Measurements from ENCODE around the gene COL10A1.

The COL10A1 gene

DNA sequence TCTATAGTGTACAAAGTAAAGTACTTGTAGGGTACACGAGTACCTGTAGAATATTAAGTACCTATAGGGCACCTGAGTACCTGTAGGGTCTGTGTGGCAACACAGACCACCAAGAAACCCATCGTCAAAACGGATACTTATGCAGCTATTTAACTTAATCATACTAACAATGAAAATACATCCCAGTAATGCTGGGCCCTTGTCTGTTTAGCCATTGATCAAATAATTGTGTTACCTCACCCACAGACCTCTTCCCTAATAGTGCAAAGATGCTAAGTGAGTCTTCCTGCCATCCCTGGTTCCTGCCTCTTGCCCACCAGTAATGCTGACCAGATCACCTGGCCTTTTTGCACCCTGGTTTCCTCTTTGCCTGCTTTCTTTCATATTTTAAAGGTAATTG is 7.5 kb upstream of the COL10A1 start:
- ATAC-seq (ENCODE audit: insufficient read depth, low read depth) (no peak), DNase-seq (no peak)
- no peak overlapping the region for H3K4me3 ChIP-seq (ENCODE audit: low read depth in 1 of 2, low read length in 2 of 2)
- no peak overlapping the region for H3K4me2 ChIP-seq (ENCODE audit: insufficient read depth, low read length)
- no peaks in the 10 kb centered on the region for H3K4me1 ChIP-seq (ENCODE audit: insufficient read depth, low read length)
- H3K27me3 ChIP-seq (ENCODE audit: insufficient read depth, low read length, poor library complexity), result no peaks in the 10 kb centered on the region
- no peak overlapping the region for H2AFZ ChIP-seq (ENCODE audit: low read depth, low read length)
- no peaks in the 10 kb centered on the region for H3K9me3 ChIP-seq (ENCODE audit: insufficient read depth, low read length, severe bottlenecking)
- no peaks in the 10 kb centered on the region for H3K79me2 ChIP-seq (ENCODE audit: insufficient read depth, low read length)
- no peaks in the 10 kb centered on the region for H4K20me1 ChIP-seq (ENCODE audit: insufficient read depth, low read length)
- no peak overlapping the region for H3K9ac ChIP-seq (ENCODE audit: low read depth, low read length)
- no peaks in the 10 kb centered on the region for H3K36me3 ChIP-seq (ENCODE audit: insufficient read depth, low read length)
- TF ChIP-seq EZH2 (IDR thresholded peaks at IDR 0.05; ENCODE audit: borderline replicate concordance, low read depth, low read length, severe bottlenecking) (no peak), CTCF (IDR thresholded peaks at IDR 0.05; ENCODE audit: borderline replicate concordance, extremely low read depth, low read length, poor library complexity, severe bottlenecking) (no peak)
- H3K27ac ChIP-seq (ENCODE audit: low read length), result no peak overlapping the region

GRCh38 chr6:116127771-116128493 is 2.0 kb upstream of the COL10A1 start:
- no peaks in the 10 kb centered on the region for H3K27me3 ChIP-seq (ENCODE audit: insufficient read depth, low read length, poor library complexity)
- no peak overlapping the region for H3K4me2 ChIP-seq (ENCODE audit: insufficient read depth, low read length)
- H3K36me3 ChIP-seq (ENCODE audit: insufficient read depth, low read length), result no peaks in the 10 kb centered on the region

GRCh38 chr6:116120430-116120829 is 5.5 kb downstream of the COL10A1 start:
- Histone ChIP-seq H3K4me2 (ENCODE audit: insufficient read depth, low read length) (no peak overlapping the region), H3K4me3 (ENCODE audit: low read depth in 1 of 2, low read length in 2 of 2) (no peak overlapping the region), H3K9me3 (ENCODE audit: insufficient read depth, low read length, severe bottlenecking) (no peaks in the 10 kb centered on the region), H3K36me3 (ENCODE audit: insufficient read depth, low read length) (no peaks in the 10 kb centered on the region), H4K20me1 (ENCODE audit: insufficient read depth, low read length) (no peaks in the 10 kb centered on the region), H3K9ac (ENCODE audit: low read depth, low read length) (no peak overlapping the region), H3K4me1 (ENCODE audit: insufficient read depth, low read length) (no peaks in the 10 kb centered on the region), H2AFZ (ENCODE audit: low read depth, low read length) (no peak overlapping the region), H3K27me3 (ENCODE audit: insufficient read depth, low read length, poor library complexity) (no peaks in the 10 kb centered on the region), H3K27ac (ENCODE audit: low read length) (no peak overlapping the region), H3K79me2 (ENCODE audit: insufficient read depth, low read length) (no peaks in the 10 kb centered on the region)
- ATAC-seq (ENCODE audit: insufficient read depth, low read depth), result no peak
- TF ChIP-seq EZH2 (IDR thresholded peaks at IDR 0.05; ENCODE audit: borderline replicate concordance, low read depth, low read length, severe bottlenecking), result no peak
- no peak for TF ChIP-seq CTCF (IDR thresholded peaks at IDR 0.05; ENCODE audit: borderline replicate concordance, extremely low read depth, low read length, poor library complexity, severe bottlenecking)
- DNase-seq, result no peak

More at GRCh38 chr6:116127771-116128493, 2.0 kb upstream of the COL10A1 start:
- Histone ChIP-seq H3K4me3 (ENCODE audit: low read depth in 1 of 2, low read length in 2 of 2) (no peak overlapping the region), H2AFZ (ENCODE audit: low read depth, low read length) (no peak overlapping the region), H3K9me3 (ENCODE audit: insufficient read depth, low read length, severe bottlenecking) (no peaks in the 10 kb centered on the region), H3K79me2 (ENCODE audit: insufficient read depth, low read length) (no peaks in the 10 kb centered on the region), H3K9ac (ENCODE audit: low read depth, low read length) (no peak overlapping the region), H3K4me1 (ENCODE audit: insufficient read depth, low read length) (no peaks in the 10 kb centered on the region), H4K20me1 (ENCODE audit: insufficient read depth, low read length) (no peaks in the 10 kb centered on the region), H3K27ac (ENCODE audit: low read length) (no peak overlapping the region)
- no peak for DNase-seq
- no peak for TF ChIP-seq CTCF (IDR thresholded peaks at IDR 0.05; ENCODE audit: borderline replicate concordance, extremely low read depth, low read length, poor library complexity, severe bottlenecking)
- TF ChIP-seq EZH2 (IDR thresholded peaks at IDR 0.05; ENCODE audit: borderline replicate concordance, low read depth, low read length, severe bottlenecking), result no peak
- no peak for ATAC-seq (ENCODE audit: insufficient read depth, low read depth)
